ENCODE data around the gene LEF1. TPM values are rescaled to one million over a fixed set of nuclear protein-coding genes. Genes with fewer than 3 reads are reported as not detected.

The LEF1 gene
- total and polyA plus RNA-seq, 9 of the 15 experiments (the other 6 are each of a cell fraction or from before 2014, with no cell fraction given), result 15.1 to 81.1 (median 29.7) TPM

DNA sequence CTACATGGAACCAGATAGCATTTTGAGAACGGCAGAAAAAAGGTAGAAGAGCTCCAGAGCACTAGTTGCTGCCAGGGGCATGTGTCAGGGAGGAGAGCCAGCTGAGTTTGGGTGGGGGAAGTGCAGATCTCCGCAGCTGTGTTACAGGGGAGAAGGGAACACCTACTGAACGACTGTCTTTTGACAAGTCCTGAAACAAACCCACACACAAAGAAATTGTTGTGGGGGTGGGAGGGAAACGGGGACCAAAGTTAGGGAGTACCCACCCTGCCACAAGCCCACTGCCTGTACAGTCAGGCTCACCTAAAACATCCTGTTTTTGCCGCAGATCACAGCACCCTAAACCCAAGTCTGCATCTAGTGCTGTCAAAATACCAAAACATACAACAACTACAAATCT, 55.5 kb downstream of the LEF1 start:
- no TSS peak for BruUV-seq (replicated peaks)
- no peak for ATAC-seq
- Histone ChIP-seq H3K9me1 (ENCODE audit: control insufficient read depth, insufficient read depth, low read length) (no peaks in the 10 kb centered on the region), H4K20me1 (replicated peaks; ENCODE audit: control insufficient read depth, insufficient read depth, low read length) (no peaks in the 10 kb centered on the region), H3K79me2 (ENCODE audit: control insufficient read depth, insufficient read depth, low read length) (peaks cover 32% of the 10 kb centered on the region; the same call in 1 of the 3 replicates), H3K4me2 (ENCODE audit: insufficient read depth, low read length) (0 out of 2 replicates have a peak overlapping the region, but pooled peaks have one; percentile 0), H3K27me3 (ENCODE audit: control insufficient read depth in 2 of 2, insufficient read depth in 2 of 2, low read length in 2 of 2) (no peaks in the 10 kb centered on the region), H3K27ac (ENCODE audit: extremely low read depth, low read depth, low read length) (peak overlapping the region; percentile 82; the same call in 2 of the 3 replicates), H3K4me3 (no peak overlapping the region), H3K9ac (ENCODE audit: insufficient read depth in 1 of 2, low read depth in 2 of 2, low read length in 2 of 2) (no peak overlapping the region), H3K4me1 (replicated peaks in 1 of 2; ENCODE audit: control insufficient read depth in 2 of 2, insufficient read depth in 2 of 2, low read length in 2 of 2) (peaks cover 23 to 61% of the 10 kb centered on the region in 2 experiments), H2AFZ (ENCODE audit: low read depth, low read length) (0 out of 2 replicates have a peak overlapping the region, but pooled peaks have one; percentile 2), H3K9me3 (replicated peaks; ENCODE audit: control insufficient read depth, insufficient read depth, low read depth, low read length) (no peaks in the 10 kb centered on the region), H3K36me3 (ENCODE audit: control insufficient read depth, insufficient read depth, low read length) (no peaks in the 10 kb centered on the region)
- no peak for FAIRE-seq
- CTCF ChIA-PET (ENCODE audit: low intra/inter-chr PET ratio), result no interaction called here
- WGBS (ENCODE audit: insufficient coverage, low coverage, missing lambda C conversion rate), result 26% methylated on average over 5 of the region's 5 CpGs
- peak in 1 of 4 experiments; percentile 36 for DNase-seq (ENCODE audit: extremely low read depth in 1 of 4, low spot score in 3 of 4)
- POLR2A ChIA-PET, result interaction anchor here (0.8 kb wide), 1 partner anchor 328 kb away, joined by 3 read pairs; no protein-coding TSS in a partner anchor
- in situ Hi-C loops (cut with MboI) (no loop called here), intact Hi-C loops (cut with micrococcal nuclease) (no loop called here)
- TF ChIP-seq CBFA2T3 (IDR thresholded peaks at IDR 0.05), result 0 out of 2 replicates have a peak, but pooled peaks have one; percentile 6
- TF ChIP-seq EGR1 (conservative IDR thresholded peaks at IDR 0.05), result no peak
- TF ChIP-seq RCOR1 (IDR thresholded peaks at IDR 0.05; ENCODE audit: borderline replicate concordance in 1 of 2, low read depth in 2 of 2, low read length in 2 of 2), result no peak

GRCh38 chr4:108111781-108112180, 57.0 kb downstream of the LEF1 start:
- no peaks in the 10 kb centered on the region for H3K9me1 ChIP-seq (ENCODE audit: control insufficient read depth, insufficient read depth, low read length)
- peaks cover 26% of the 10 kb centered on the region; the same call in 2 of the 3 replicates for H3K79me2 ChIP-seq (ENCODE audit: control insufficient read depth, insufficient read depth, low read length)
- no peaks in the 10 kb centered on the region; the same call in 2 of the 3 replicates for H3K36me3 ChIP-seq (ENCODE audit: control insufficient read depth, insufficient read depth, low read length)
- no peaks in the 10 kb centered on the region for H3K9me3 ChIP-seq (replicated peaks; ENCODE audit: control insufficient read depth, insufficient read depth, low read depth, low read length)
- no peak overlapping the region for H3K4me3 ChIP-seq
- ATAC-seq (no peak), DNase-seq (ENCODE audit: extremely low read depth in 1 of 4, low spot score in 3 of 4) (no peak), FAIRE-seq (no peak)
- no peaks in the 10 kb centered on the region for H4K20me1 ChIP-seq (replicated peaks; ENCODE audit: control insufficient read depth, insufficient read depth, low read length)
- no peak overlapping the region for H3K27ac ChIP-seq (ENCODE audit: extremely low read depth, low read depth, low read length)
- H3K9ac ChIP-seq (ENCODE audit: insufficient read depth in 1 of 2, low read depth in 2 of 2, low read length in 2 of 2), result no peak overlapping the region
- intact Hi-C loops (cut with micrococcal nuclease), result no loop called here
- no peak overlapping the region for H2AFZ ChIP-seq (ENCODE audit: low read depth, low read length)
- no TSS peak for BruUV-seq (replicated peaks)
- WGBS (ENCODE audit: insufficient coverage, low coverage, missing lambda C conversion rate), result 97% methylated on average over 4 of the region's 4 CpGs
- ChIA-PET CTCF (ENCODE audit: low intra/inter-chr PET ratio) (no interaction called here), POLR2A (no interaction called here)
- H3K4me2 ChIP-seq (ENCODE audit: insufficient read depth, low read length), result no peak overlapping the region
- in situ Hi-C loops (cut with MboI), result no loop called here
- H3K4me1 ChIP-seq (replicated peaks in 1 of 2; ENCODE audit: control insufficient read depth in 2 of 2, insufficient read depth in 2 of 2, low read length in 2 of 2), result peaks cover 15 to 59% of the 10 kb centered on the region in 2 experiments
- no peaks in the 10 kb centered on the region for H3K27me3 ChIP-seq (ENCODE audit: control insufficient read depth in 2 of 2, insufficient read depth in 2 of 2, low read length in 2 of 2)
- TF ChIP-seq RFX5 (IDR thresholded peaks at IDR 0.05; ENCODE audit: low read depth, low read length) (no peak), SMARCB1 (IDR thresholded peaks at IDR 0.05; ENCODE audit: insufficient read length, low read depth) (no peak), ARID4B (CRISPR knock-in tag; IDR thresholded peaks at IDR 0.05) (0 out of 2 replicates have a peak, but pooled peaks have one; percentile 20), CBX2 (IDR thresholded peaks at IDR 0.05; ENCODE audit: insufficient read depth, low read length, poor library complexity, severe bottlenecking) (no peak), FOXJ2 (tag; IDR thresholded peaks at IDR 0.05) (no peak), NEUROD1 (IDR thresholded peaks at IDR 0.05; ENCODE audit: borderline replicate concordance, low read depth, low read length, partially characterized antibody) (no peak), ZSCAN29 (IDR thresholded peaks at IDR 0.05) (no peak)
- TF ChIP-seq, protein P1, sequence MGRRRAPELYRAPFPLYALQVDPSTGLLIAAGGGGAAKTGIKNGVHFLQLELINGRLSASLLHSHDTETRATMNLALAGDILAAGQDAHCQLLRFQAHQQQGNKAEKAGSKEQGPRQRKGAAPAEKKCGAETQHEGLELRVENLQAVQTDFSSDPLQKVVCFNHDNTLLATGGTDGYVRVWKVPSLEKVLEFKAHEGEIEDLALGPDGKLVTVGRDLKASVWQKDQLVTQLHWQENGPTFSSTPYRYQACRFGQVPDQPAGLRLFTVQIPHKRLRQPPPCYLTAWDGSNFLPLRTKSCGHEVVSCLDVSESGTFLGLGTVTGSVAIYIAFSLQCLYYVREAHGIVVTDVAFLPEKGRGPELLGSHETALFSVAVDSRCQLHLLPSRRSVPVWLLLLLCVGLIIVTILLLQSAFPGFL (CRISPR knock-in tag; IDR thresholded peaks at IDR 0.05), result no peak

Measured in K562 (cell line).